Stimulated activated CD8-positive, alpha-beta memory T cell treated with anti-CD3 and anti-CD28 coated beads, Interleukin-7, amount 100 ng/mL, for 4 hours (primary cell): ENCODE measurements around the gene EEFSEC.

Experiments used
- DNase-seq, 2 donors: peaks; one replicate each; pipeline ENCODE4 v3.0.0-alpha.2; 2020; ENCODE audit warnings: low read depth in 2 of 2

EEFSEC gene

DNA sequence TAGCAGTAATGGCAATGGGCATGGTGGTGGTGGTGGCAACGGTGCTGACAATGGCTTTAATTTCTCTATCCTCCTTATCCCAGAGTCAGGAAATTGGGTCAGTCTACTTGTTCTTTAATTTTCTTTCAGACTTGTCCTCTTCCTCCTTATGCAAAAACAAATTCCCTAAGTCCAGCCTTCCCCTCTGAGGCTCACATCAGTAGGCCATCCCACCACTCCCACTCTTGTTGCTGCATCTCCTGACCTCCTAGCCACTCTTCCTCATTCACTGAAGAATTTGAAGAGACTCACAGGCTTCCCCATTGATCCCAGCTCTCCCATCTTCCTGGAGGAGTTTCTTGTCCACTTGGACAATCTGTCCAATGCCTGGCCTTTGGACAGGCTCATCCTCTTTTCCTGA is 293.5 kb downstream of the EEFSEC start:
- no peak for DNase-seq

DNA sequence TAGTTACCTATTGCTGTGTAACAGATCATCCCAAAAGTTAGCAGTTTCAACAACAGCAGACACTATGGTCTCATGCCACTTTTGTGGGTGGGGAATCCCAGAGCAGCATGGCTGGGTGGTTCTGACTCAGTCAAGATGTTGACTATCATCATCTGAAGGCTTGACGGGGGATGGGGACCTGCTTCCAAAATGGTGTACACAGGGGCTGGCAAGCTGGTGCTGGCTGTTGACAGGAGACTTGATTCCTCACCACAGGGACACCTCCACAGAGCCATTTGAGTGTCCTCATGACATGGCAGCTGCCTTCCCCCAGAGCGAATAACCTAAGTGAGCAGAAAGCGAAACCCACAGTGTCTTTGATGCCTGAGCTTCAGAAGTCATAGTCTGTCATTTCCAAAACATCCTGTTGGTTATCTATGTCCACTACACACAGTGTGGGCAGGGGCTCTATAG is 294.3 kb downstream of the EEFSEC start:
- DNase-seq = no peak

DNA sequence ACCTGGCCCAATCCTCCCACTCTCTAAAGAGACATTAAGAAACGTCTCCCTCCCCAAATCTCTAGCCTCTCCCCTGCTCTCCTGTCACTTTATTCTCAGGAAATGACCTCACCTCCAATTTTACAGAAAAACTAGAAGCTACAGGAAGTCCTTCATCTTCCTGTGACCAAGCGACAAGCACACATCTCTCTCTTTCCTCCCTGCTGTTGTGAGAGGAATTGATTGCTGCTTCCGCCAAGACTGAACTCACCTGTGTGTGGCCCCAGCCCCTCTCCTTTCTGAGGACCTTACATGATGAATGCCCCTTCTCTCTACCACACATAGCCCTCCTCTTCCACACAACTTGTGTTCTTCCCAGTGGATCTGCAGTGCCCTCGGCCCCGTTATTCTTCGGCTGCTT is 295.2 kb downstream of the EEFSEC start:
- no peak for DNase-seq

DNA sequence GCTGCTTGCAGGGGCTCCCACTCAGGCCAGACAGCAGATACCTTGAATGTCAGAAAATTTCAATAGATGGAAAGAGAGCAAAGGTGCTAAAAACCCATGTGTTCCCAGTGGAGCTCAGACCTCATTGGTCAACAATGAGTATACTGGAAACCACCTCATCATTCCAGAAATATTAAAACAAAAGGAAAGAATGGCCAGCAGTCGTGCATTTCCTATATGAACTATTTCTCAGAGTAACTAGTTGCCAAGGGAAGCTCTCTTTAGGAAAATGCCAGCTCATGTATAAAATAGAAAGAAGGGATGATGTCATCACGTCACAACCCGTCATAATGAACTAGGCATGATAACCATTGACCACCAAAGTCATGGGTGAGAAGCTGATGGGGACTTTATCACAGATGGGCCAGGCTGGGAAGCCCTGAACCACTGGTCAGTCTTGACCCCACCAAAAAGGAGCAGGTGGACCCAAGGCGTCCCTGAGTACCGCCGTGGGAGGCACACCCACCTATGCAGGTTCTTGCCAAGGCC is 295.9 kb downstream of the EEFSEC start:
- no peak for DNase-seq

DNA sequence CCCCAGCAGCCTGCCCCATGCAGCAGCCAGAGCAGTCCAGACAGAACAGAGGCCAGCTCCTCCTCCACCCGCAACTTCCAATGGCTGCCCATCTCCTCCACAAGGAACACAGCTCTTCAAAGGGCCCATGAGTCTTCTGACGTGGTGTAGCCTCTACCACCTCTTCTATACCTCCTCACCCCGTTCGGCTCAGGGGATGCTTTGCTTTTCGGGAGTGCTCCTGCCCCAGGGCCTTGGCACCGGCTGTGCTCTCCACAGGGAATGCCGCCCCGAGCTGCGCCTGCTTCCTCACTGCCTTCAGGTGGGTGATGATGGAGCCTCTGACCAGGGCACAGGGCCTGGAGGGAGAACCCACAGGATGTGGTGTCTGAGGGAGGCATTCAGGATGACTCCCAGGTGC is 298.8 kb downstream of the EEFSEC start:
- DNase-seq = no peak

DNA sequence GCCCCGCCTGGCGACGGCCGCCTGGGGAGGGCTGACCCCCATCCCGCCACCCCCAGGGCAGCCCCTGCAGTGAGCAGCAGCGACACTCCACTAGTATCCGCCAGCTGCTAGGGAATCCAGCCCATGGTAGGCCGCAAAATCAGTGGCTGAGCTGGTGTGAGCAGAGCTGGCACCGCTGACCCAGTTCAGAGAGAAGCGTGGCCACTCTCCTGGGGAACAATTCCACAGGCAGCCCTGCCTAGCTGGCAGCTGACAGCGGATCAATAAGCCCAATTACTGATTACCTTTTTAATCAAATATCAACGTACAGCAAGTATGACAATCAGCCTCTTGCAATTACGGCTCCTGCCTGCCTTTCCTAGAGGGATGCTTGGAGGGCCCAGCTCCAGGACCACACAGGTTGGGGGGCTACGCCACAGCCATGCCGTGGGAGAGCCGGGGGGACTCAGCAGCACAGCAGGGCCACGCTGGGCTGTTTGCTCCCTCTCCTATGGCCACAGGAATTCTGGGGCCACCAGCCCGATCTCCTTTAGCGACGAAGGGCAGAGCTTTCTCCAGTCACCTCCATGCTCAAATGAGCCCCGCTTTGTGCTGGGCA is 299.5 kb downstream of the EEFSEC start:
- no peak for DNase-seq

DNA sequence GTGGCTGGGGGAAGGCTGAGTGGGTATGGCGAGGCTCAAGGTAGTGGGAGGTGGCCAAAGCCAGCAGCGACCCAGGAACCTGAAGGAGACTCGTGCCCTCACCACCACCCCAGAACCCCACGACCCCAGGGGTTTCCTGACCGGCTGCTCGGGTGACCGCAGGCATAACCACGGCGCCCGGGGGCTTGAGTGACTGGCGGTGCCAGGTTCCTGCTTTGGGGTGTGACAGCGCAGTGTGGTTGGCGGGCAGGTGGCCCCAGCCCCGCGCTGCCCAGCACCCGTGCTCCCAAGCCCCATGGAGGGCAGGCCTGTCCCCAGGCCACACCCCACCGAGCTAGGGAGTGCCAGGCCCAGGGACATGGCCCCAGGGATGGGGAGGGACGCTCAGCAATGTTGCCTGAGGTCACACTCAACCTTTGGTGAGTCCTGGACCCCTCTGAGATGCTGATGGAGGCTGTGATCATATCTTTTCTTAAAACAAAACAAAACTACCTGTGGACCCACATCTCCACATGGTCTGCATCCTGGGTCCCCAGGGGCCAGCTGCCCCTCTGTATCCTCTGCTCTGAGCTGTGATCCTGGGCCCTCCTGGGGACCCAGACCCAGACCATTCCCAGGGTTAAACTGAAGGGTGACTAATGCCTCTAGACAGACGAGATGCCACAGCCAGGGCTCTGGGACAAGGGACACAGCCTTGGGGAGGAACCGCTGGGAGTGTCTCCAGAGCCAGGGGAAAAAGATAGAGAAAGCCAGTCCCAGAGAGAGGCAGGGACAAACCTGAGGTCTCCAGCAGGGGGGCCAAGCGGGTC is 300.4 kb downstream of the EEFSEC start:
- no peak for DNase-seq

DNA sequence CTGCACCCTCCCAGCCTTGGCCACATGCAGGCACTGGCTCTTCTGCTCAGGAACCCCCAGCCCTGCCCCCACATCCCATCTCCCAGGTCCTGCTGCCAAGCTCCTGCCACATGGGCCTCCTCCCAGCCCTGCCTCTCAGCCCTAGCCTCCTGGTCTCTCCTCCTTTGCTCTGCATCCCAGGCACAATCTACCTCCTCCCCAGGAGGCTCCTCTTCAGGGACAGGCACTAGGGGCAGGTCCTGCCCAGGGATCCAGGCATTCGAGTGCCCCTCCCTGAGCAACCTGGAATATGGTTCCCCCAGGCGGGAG is 301.0 kb downstream of the EEFSEC start:
- no peak for DNase-seq

DNA sequence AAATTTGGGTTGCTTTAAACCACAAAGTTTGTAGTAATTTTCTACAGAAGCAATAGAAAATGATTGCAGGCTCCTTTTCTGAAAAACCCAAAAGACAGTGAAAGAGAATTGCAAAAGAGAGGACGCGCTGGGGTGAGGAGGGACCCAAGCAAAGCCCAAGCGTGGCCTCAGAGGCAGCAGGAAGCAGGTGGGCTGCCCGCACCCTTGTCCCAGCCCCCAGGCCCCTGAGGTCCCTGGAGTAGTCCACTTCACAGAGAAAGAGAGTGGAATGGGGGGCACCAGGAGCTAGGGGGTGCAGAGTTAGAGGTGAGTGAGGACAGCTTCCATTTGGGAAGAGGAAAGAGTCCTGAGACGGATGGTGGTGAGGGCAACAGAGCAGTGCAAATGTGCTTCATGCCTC is 301.8 kb downstream of the EEFSEC start:
- DNase-seq = no peak

DNA sequence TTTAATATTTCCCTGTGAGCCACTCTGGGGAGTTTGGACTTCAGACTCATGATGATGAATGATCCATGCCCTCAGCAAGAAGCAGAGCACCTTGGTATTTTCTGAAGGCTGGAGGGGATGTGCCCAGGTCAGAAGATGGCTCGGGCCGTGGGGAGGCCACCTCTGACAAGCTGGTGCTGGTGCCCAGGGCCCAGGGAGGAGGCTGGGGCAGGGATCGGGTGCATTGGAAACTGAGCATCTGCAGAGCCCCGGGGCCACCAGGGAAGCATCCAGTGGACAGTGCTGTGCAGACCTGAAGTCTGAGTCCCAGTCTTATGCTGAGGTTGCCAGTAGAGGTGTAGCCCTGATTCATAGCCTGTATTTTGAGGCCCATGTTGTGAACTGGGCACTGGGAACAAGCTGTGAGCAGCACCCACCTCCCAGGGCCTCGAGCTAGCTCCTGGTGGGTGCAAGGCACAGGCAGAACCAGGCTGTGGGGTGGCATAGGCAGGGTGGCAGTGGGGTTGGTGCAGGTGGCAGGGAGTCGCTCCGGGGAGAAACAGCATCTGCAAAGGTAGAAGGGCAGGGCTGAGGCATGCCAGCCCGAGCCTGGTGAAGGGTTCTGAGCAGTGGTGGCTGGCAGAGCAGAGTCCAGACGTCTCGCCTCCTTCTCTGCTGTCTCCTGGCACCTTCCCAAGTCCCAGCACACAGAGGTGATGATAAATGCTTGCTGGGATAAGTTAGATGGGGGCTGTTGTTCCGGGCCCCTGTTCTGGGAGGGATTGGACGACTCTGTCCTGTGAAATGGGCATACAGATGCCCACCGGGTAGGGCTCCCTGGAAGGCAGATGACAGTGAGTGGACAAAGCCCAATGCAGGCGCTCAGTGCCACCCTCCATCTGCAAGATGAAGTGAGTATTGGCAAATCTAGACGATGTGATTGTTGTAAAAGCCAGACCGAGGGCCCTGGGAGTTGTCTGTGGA is 302.8 kb downstream of the EEFSEC start:
- DNase-seq = no peak

DNA sequence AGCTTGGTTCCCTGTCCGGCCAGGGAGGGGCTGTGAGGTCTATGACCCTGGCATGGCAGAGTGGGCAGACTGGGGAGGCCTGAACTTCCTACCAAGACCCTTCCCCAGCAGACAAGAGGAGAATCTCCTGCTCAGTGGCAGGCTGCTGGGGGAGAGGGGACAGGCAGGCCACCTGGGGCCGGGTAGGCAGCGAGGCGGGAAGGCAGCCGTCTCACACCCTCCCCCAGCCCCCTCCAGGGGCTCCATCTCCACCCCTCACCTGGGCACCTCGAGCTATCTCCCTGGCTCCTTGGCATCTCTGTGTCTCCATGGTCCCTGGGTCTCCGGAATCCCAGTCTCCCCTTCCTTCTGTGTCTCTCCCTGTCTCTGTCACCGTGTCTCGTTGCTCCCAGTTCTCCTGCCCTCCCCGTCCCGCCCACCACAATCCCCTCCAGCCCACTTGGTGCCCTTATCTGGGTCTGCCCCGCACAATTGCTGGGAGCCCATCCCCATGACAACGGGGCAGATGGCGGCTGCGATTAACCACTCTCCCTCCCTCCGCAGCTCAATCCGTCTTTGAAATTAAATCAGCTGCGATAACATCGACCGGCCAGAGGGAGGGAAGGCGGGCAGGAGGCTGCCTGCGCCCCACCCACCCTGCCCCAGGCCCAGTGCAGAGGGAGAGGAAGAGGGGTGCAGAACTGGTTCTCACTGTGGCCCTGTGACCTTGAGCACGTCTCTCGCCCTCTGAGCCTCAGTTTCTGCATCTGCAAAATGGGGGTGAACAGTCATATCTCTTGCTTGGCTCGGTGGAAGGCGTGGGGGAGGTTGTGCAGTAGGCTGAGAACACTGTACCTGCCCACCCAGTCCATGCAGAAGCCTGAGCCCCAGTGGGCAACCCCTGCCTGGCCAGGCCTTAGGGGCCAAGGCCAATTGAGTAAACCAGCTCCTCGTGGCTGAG is 303.8 kb downstream of the EEFSEC start:
- DNase-seq = no peak

DNA sequence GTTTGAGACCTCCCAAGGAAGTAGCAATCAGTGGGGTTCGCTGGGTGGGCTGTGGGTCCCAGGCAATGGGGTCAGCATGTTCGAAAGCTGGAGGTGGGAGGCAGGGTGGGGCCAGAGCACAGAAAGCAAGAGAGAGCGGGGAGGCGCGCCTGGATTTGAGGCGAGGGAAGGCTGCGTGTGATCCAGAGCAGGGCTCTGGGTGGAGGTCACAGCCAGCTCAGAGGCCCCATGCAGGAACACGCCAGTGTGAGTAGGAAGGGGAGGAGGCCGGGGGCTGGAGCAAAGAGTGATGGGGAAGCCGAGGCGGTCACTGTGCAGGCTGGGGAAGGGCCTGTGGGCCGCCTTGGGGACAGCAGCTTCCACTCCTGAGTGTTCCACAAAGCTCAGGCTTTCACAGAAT is 304.7 kb downstream of the EEFSEC start:
- no peak for DNase-seq
